Measurements from ENCODE around the gene VPS52. TPM values are rescaled to one million over a fixed set of nuclear protein-coding genes. Genes with fewer than 3 reads are reported as not detected.

VPS52 gene
- total RNA-seq, 2 experiments from 2014 or later, result 50.4 to 73.5 TPM

- no peaks in the 10 kb centered on the region for H4K20me1 ChIP-seq (ENCODE audit: insufficient read depth, low read length)
- TF ChIP-seq EZH2phosphoT487 (IDR thresholded peaks at IDR 0.05; ENCODE audit: borderline replicate concordance, low read depth, low read length), result no peak
- peak; percentile 33; the same call in 1 of the 2 replicates for TF ChIP-seq CTCF (conservative IDR thresholded peaks at IDR 0.05; ENCODE audit: low read length)
- H3K36me3 ChIP-seq (ENCODE audit: insufficient read depth, low read length), result peaks cover 8% of the 10 kb centered on the region; the same call in 1 of the 2 replicates
- no peak overlapping the region for H3K4me3 ChIP-seq (ENCODE audit: low read depth, low read length, poor library complexity, severe bottlenecking)
- H3K4me2 ChIP-seq (ENCODE audit: low read length), result no peak overlapping the region
- peaks cover 24% of the 10 kb centered on the region for H3K4me1 ChIP-seq (ENCODE audit: insufficient read depth, low read length, poor library complexity, severe bottlenecking)
- H3K9me3 ChIP-seq (ENCODE audit: low read length), result no peaks in the 10 kb centered on the region
- no peaks in the 10 kb centered on the region for H3K9me2 ChIP-seq (ENCODE audit: insufficient read depth, low read length)
- POLR2A ChIA-PET, result no interaction called here
- no peak overlapping the region for H3K27ac ChIP-seq (ENCODE audit: low read depth, low read length, poor library complexity, severe bottlenecking)
- intact Hi-C loops (cut with micrococcal nuclease; ENCODE audit: unreplicated experiment), result no loop called here
- no peak for DNase-seq (ENCODE audit: low spot score)
- peaks cover 6% of the 10 kb centered on the region; the same call in 1 of the 2 replicates for H3K79me2 ChIP-seq (ENCODE audit: insufficient read depth, low read depth, low read length)
- H2AFZ ChIP-seq (ENCODE audit: low read length), result no peak overlapping the region
- BruUV-seq (replicated peaks), result no TSS peak
- CTCF ChIA-PET (ENCODE audit: unreplicated experiment), result no interaction called here
Observed at GRCh38 chr6:33211666-33212422, 59.8 kb downstream of the VPS52 start.

- Histone ChIP-seq H3K9me3 (ENCODE audit: low read length) (no peaks in the 10 kb centered on the region), H3K4me3 (ENCODE audit: low read depth, low read length, poor library complexity, severe bottlenecking) (no peak overlapping the region), H3K4me1 (ENCODE audit: insufficient read depth, low read length, poor library complexity, severe bottlenecking) (peaks cover 23% of the 10 kb centered on the region), H2AFZ (ENCODE audit: low read length) (no peak overlapping the region), H3K79me2 (ENCODE audit: insufficient read depth, low read depth, low read length) (peaks cover 6% of the 10 kb centered on the region; the same call in 1 of the 2 replicates), H3K36me3 (ENCODE audit: insufficient read depth, low read length) (peaks cover 8% of the 10 kb centered on the region; the same call in 1 of the 2 replicates), H3K27ac (ENCODE audit: low read depth, low read length, poor library complexity, severe bottlenecking) (no peak overlapping the region), H3K4me2 (ENCODE audit: low read length) (no peak overlapping the region), H3K9me2 (ENCODE audit: insufficient read depth, low read length) (no peaks in the 10 kb centered on the region), H4K20me1 (ENCODE audit: insufficient read depth, low read length) (no peaks in the 10 kb centered on the region)
- no TSS peak for BruUV-seq (replicated peaks)
- ChIA-PET POLR2A (no interaction called here), CTCF (ENCODE audit: unreplicated experiment) (no interaction called here)
- TF ChIP-seq CTCF (conservative IDR thresholded peaks at IDR 0.05; ENCODE audit: low read length) (no peak), EZH2phosphoT487 (IDR thresholded peaks at IDR 0.05; ENCODE audit: borderline replicate concordance, low read depth, low read length) (no peak)
- intact Hi-C loops (cut with micrococcal nuclease; ENCODE audit: unreplicated experiment), result no loop called here
- no peak for DNase-seq (ENCODE audit: low spot score)
Observed at GRCh38 chr6:33211136-33211535, 60.5 kb downstream of the VPS52 start.

GRCh38 chr6:33209856-33210255 is 61.8 kb downstream of the VPS52 start:
- intact Hi-C loops (cut with micrococcal nuclease; ENCODE audit: unreplicated experiment), result loop anchor here (10.0 kb wide), 1 partner anchor 205 kb away; the partner anchor contains the start of genes CUTA and PHF1
- BruUV-seq (replicated peaks), result no TSS peak
- no peak for DNase-seq (ENCODE audit: low spot score)
- no peak overlapping the region for H3K4me3 ChIP-seq (ENCODE audit: low read depth, low read length, poor library complexity, severe bottlenecking)
- no peaks in the 10 kb centered on the region for H3K9me2 ChIP-seq (ENCODE audit: insufficient read depth, low read length)
- no peak overlapping the region for H2AFZ ChIP-seq (ENCODE audit: low read length)
- peaks cover 28% of the 10 kb centered on the region for H3K4me1 ChIP-seq (ENCODE audit: insufficient read depth, low read length, poor library complexity, severe bottlenecking)
- H3K79me2 ChIP-seq (ENCODE audit: insufficient read depth, low read depth, low read length), result peaks cover 6% of the 10 kb centered on the region; the same call in 1 of the 2 replicates
- no peak overlapping the region for H3K4me2 ChIP-seq (ENCODE audit: low read length)
- ChIA-PET CTCF (ENCODE audit: unreplicated experiment) (no interaction called here), POLR2A (interaction anchor here (1.4 to 1.5 kb wide), 2 partner anchors 17 to 22 kb away, joined by 3 to 4 read pairs; no protein-coding TSS in a partner anchor)
- H3K9me3 ChIP-seq (ENCODE audit: low read length), result no peaks in the 10 kb centered on the region
- peaks cover 8% of the 10 kb centered on the region; the same call in 1 of the 2 replicates for H3K36me3 ChIP-seq (ENCODE audit: insufficient read depth, low read length)
- TF ChIP-seq CTCF (conservative IDR thresholded peaks at IDR 0.05; ENCODE audit: low read length) (no peak), EZH2phosphoT487 (IDR thresholded peaks at IDR 0.05; ENCODE audit: borderline replicate concordance, low read depth, low read length) (no peak)
- no peaks in the 10 kb centered on the region for H4K20me1 ChIP-seq (ENCODE audit: insufficient read depth, low read length)
- H3K27ac ChIP-seq (ENCODE audit: low read depth, low read length, poor library complexity, severe bottlenecking), result no peak overlapping the region
